Neural crest cell (in vitro differentiated cells): ENCODE results near the gene SLIT3. TPM values are rescaled to one million over a fixed set of nuclear protein-coding genes. Genes with fewer than 3 reads are reported as not detected.

Source experiments
- DNase-seq: peaks from one replicate; pipeline ENCODE4 v3.0.0; 2021; ENCODE audit warnings: low read depth, mixed read lengths, low spot score
- H3K27ac Mint-ChIP-seq: one replicate; pipeline ENCODE4 v1.8.0; 2021; ENCODE audit warnings: mild to moderate bottlenecking, mixed read lengths; ENCODE audit not compliant: unreplicated experiment
- H3K27me3 Mint-ChIP-seq: 2 replicates; pipeline ENCODE4 v1.8.0; 2021; ENCODE audit warnings: low read depth, mild to moderate bottlenecking, mixed read lengths
- H3K36me3 Mint-ChIP-seq: 2 replicates; pipeline ENCODE4 v1.8.0; 2021; ENCODE audit warnings: low read depth, mild to moderate bottlenecking, mixed read lengths
- H3K4me1 Mint-ChIP-seq: 2 replicates; pipeline ENCODE4 v1.8.0; 2021; ENCODE audit warnings: mixed read lengths
- H3K4me3 Mint-ChIP-seq: one replicate; pipeline ENCODE4 v1.8.0; 2021; ENCODE audit warnings: mild to moderate bottlenecking, mixed read lengths
- H3K9me3 Mint-ChIP-seq: 2 replicates; pipeline ENCODE4 v1.8.0; 2021; ENCODE audit warnings: mixed read lengths
- total RNA-seq: library from RNA; stranded (reverse); gene quantifications from 2 replicates; pipeline ENCODE4 v1.2.1, GENCODE V29; 2021
- TF ChIP-seq, protein P1 (sequence below): fragments of 200-600 bp; sonication (generic); conservative IDR thresholded peaks from 2 replicates; pipeline ENCODE4 v1.5.0; 2021; ENCODE audit warnings: antibody characterized with exemption, mild to moderate bottlenecking

SLIT3 gene
- total RNA-seq, 1 donor from 2014 or later: 13.3 TPM

DNA sequence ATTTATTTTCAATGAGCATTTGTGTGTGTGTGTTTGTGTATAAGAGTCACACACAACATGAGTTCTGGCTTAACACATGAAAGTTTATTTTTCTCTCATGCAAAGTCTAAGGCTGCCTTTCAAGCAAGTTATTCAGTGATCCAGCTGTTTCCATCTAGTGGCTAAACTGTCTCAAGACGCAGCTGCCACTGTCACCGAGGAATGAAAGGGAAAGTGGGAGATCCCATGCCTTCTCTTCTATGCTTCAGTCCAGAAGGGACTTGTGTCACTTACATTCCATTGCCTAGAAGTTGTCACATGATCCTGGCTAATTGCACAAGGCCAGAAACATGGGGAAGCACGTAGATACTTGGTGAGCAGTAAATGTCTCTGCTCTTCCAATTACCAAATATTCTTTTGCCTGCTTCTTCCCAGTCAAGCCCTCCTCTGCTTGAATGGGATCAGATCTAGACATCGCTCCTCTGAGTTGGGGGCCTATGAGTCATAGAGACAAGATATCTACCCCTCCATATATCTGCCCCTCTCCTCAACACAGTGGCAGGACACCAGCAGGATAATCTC, 30.4 kb upstream of the SLIT3 start:
- Mint-ChIP-seq H3K4me1 (no peaks in the 10 kb centered on the region), H3K4me3 (no peak overlapping the region), H3K27me3 (peaks cover 13% of the 10 kb centered on the region), H3K9me3 (no peaks in the 10 kb centered on the region), H3K36me3 (no peaks in the 10 kb centered on the region), H3K27ac (no peak overlapping the region)
- no peak for DNase-seq
- TF ChIP-seq, protein P1, sequence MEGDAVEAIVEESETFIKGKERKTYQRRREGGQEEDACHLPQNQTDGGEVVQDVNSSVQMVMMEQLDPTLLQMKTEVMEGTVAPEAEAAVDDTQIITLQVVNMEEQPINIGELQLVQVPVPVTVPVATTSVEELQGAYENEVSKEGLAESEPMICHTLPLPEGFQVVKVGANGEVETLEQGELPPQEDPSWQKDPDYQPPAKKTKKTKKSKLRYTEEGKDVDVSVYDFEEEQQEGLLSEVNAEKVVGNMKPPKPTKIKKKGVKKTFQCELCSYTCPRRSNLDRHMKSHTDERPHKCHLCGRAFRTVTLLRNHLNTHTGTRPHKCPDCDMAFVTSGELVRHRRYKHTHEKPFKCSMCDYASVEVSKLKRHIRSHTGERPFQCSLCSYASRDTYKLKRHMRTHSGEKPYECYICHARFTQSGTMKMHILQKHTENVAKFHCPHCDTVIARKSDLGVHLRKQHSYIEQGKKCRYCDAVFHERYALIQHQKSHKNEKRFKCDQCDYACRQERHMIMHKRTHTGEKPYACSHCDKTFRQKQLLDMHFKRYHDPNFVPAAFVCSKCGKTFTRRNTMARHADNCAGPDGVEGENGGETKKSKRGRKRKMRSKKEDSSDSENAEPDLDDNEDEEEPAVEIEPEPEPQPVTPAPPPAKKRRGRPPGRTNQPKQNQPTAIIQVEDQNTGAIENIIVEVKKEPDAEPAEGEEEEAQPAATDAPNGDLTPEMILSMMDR: no peak

DNA sequence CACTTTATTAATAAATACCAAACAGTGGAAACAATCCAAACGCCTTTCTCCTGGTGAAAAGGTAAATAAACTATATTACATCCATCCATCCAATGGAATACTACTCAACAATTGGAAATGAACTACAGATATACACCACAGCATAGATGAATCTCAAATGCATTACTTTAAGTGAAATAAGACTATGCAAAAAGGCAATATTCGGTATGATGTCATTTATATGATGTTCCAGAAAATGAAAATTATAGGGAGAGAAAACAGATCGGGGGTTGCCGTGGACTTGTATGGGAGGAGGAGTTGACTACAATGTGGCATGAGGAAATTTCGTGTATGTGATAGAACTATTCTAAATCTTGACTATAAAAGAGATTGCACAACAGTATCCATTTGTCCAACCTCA, 27.5 kb upstream of the SLIT3 start:
- Mint-ChIP-seq H3K27ac (no peak overlapping the region), H3K9me3 (no peaks in the 10 kb centered on the region), H3K36me3 (no peaks in the 10 kb centered on the region), H3K4me1 (no peaks in the 10 kb centered on the region), H3K27me3 (peaks cover 34% of the 10 kb centered on the region), H3K4me3 (no peak overlapping the region)
- TF ChIP-seq, protein P1: no peak
- DNase-seq: no peak

- H3K4me3 Mint-ChIP-seq: no peak overlapping the region
- H3K27me3 Mint-ChIP-seq: peaks cover 57% of the 10 kb centered on the region
- no peak for DNase-seq
- no peaks in the 10 kb centered on the region for H3K36me3 Mint-ChIP-seq
- H3K4me1 Mint-ChIP-seq: no peaks in the 10 kb centered on the region
- H3K27ac Mint-ChIP-seq: no peak overlapping the region
- TF ChIP-seq, protein P1: no peak
- no peaks in the 10 kb centered on the region for H3K9me3 Mint-ChIP-seq
Measured at GRCh38 chr5:169325273-169325672, 24.3 kb upstream of the SLIT3 start.

DNA sequence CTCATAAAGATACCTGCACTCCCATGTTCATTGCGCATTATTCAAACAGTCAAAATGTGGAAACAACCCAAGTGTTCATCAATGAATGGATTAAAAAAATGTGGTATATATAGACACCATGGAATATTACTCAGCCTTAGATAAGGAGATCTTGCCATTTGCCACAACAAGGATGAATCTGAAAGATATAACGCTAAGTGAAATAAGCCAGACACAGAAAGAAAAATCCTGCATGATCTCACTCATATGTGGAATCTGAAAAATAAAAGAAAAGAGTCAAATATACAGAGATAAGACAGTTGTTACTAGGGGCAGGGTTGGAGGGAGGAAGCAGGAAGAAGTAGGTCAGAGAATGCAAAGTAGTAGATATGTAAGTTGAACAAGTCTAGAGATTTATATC, 17.6 kb upstream of the SLIT3 start:
- no peak for DNase-seq
- Mint-ChIP-seq H3K4me3 (no peak overlapping the region), H3K36me3 (no peaks in the 10 kb centered on the region), H3K9me3 (no peaks in the 10 kb centered on the region), H3K4me1 (no peaks in the 10 kb centered on the region), H3K27me3 (peaks cover 75% of the 10 kb centered on the region), H3K27ac (no peak overlapping the region)
- TF ChIP-seq, protein P1: no peak

DNA sequence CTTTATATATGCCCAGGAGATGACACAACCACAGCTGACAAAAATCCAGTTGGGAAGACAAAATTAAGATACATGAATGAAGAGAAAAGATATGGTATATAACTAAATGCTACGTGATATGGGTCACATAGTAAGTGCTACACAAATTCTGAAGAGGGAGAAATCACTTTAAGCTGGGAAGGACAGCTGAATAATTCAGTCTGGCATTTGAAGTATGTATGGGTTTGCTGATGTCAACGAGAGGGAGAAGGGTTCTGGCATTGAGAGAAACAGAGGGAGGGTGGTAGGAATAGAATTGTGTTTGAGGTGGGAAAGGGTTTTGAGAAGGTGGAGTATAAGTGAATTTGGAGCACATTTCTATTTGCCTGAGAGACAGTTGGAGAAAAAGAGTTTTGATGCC, 6.7 kb upstream of the SLIT3 start:
- H3K27me3 Mint-ChIP-seq: peaks cover 58% of the 10 kb centered on the region
- peaks cover under 1% of the 10 kb centered on the region for H3K4me1 Mint-ChIP-seq
- no peaks in the 10 kb centered on the region for H3K9me3 Mint-ChIP-seq
- no peak for DNase-seq
- H3K36me3 Mint-ChIP-seq: no peaks in the 10 kb centered on the region
- no peak overlapping the region for H3K27ac Mint-ChIP-seq
- TF ChIP-seq, protein P1: no peak
- H3K4me3 Mint-ChIP-seq: no peak overlapping the region

DNA sequence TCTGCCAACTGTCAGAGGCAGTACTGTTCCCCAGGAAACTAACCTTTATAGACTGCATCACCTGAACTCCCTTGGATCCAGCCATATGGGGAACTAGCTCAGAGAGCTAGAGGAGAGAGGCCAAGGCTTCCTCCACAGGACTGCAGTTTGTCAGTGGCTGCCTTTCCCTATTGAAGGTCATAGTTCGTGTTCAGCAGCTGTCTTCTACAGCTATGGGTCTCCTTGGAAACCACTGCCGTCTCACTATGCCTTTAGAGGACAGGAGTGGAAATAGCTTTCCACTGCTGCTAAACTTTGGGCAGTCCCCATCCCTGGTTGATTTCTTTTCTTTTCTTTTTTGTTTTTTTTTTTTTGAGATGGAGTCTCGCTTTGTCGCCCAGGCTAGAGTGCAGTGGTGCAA, 4.4 kb upstream of the SLIT3 start:
- Mint-ChIP-seq H3K9me3 (no peaks in the 10 kb centered on the region), H3K27me3 (peaks cover 65% of the 10 kb centered on the region), H3K27ac (no peak overlapping the region), H3K4me3 (no peak overlapping the region), H3K4me1 (peaks cover 17% of the 10 kb centered on the region), H3K36me3 (no peaks in the 10 kb centered on the region)
- DNase-seq: no peak
- TF ChIP-seq, protein P1: no peak
